Measurements from ENCODE around the gene SRR.

Gene SRR

DNA sequence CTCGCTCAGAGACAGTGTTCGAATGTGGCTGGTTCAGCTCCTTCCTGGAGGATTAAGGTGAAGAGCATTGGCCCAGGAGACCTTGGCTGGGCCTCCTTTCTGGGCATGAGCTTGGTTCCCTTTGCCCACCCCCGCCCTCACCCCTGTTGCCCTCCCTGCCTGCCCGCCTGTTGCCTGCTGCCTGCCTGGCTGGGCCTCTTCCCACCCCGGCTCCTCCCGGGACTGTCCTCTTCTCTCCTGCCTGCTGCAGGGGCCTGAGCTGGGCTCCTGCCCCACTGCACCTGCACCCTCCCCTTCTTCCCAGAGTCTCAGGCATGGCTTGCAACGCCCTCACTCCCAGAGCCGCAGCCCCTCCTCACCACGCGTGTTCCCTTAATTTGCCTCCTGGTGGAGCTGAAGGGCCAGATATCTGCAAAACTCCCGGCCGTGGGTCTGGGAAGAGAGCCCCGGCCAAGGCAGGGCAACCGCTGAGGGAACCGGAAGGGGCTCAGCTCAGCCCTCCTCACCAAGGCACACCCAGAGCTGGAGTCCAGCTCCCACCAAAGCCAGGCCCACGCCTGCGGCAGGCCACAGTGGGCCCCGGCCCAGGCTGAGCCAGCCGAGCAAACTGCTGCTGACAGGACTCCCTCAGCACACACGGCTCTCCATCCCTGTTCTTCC, 65.9 kb downstream of the SRR start:
- TF ChIP-seq, protein P1, sequence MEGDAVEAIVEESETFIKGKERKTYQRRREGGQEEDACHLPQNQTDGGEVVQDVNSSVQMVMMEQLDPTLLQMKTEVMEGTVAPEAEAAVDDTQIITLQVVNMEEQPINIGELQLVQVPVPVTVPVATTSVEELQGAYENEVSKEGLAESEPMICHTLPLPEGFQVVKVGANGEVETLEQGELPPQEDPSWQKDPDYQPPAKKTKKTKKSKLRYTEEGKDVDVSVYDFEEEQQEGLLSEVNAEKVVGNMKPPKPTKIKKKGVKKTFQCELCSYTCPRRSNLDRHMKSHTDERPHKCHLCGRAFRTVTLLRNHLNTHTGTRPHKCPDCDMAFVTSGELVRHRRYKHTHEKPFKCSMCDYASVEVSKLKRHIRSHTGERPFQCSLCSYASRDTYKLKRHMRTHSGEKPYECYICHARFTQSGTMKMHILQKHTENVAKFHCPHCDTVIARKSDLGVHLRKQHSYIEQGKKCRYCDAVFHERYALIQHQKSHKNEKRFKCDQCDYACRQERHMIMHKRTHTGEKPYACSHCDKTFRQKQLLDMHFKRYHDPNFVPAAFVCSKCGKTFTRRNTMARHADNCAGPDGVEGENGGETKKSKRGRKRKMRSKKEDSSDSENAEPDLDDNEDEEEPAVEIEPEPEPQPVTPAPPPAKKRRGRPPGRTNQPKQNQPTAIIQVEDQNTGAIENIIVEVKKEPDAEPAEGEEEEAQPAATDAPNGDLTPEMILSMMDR (IDR thresholded peaks at IDR 0.05; ENCODE audit: control insufficient read depth, extremely low read depth, insufficient read depth) = no peak
- no peak for DNase-seq (ENCODE audit: low read depth)
- H3K4me3 ChIP-seq (ENCODE audit: low read depth, low read length) = no peak overlapping the region

DNA sequence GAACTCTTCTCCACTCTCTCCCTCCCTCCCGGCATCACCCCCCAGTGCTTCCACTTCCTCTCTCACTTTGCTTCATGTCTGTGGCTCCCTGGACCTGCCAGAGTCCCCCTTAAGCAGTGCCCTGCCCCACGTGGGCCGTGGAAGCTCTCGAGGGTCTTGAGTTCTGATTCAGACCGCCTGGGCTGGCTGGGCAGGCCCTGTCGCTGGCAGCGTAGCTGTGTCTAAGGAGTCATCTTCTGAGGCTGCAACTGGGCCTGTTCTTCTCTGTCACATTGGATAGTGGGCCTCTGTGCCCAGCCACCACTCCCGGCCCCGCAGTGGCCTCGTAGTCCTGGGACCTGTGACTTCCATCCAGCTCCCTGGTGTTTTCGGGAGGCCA, 66.5 kb downstream of the SRR start:
- no peak for DNase-seq (ENCODE audit: low read depth)
- TF ChIP-seq, protein P1 (IDR thresholded peaks at IDR 0.05; ENCODE audit: control insufficient read depth, extremely low read depth, insufficient read depth) = no peak
- no peak overlapping the region for H3K4me3 ChIP-seq (ENCODE audit: low read depth, low read length)

DNA sequence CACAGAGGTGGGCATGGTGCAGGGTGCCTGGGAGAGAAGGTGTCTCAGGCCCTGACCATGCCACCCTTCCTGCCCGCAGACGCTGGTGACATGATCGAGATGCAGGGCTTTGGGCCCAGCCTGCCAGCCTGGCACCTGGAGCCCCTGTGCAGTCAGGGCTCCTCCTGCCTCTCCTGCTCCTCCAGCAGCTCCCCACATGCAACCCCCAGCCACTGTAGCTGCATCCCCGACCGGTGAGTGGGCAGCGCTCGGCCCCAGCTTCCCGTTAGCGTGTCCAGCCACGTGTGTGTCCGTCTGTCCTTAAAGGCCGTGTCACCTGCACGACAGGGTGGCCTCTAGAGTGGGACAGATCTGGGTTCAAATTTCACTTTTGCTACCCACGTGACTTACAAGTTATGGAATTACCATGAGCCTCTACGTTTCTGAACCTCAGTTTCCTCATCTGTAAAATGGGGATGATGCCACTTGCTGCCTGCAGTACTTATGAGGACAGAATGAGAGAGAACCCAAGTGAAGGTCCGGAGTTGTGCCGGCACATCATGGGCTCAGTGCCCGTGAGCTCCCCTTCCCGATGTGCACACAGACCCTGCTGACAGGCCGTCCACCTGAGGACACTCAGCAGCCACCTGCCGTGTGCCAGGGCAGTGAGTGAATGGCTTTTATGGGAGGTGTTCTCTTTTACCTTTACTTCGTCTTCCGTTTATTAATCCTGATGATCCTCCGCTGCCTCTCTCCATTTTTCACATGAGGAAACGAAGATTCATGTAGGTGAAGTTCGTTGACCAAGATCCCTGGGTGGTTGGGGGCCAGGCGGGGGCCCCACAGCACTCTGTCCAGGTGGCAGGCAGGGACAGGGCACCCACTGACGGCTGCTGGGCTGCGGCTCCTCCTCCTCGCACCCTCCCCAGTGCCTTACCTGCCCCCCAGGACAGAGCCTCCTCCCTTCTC, 67.7 kb downstream of the SRR start:
- DNase-seq (ENCODE audit: low read depth) = no peak
- H3K4me3 ChIP-seq (ENCODE audit: low read depth, low read length) = no peak overlapping the region
- TF ChIP-seq, protein P1 (IDR thresholded peaks at IDR 0.05; ENCODE audit: control insufficient read depth, extremely low read depth, insufficient read depth) = no peak

DNA sequence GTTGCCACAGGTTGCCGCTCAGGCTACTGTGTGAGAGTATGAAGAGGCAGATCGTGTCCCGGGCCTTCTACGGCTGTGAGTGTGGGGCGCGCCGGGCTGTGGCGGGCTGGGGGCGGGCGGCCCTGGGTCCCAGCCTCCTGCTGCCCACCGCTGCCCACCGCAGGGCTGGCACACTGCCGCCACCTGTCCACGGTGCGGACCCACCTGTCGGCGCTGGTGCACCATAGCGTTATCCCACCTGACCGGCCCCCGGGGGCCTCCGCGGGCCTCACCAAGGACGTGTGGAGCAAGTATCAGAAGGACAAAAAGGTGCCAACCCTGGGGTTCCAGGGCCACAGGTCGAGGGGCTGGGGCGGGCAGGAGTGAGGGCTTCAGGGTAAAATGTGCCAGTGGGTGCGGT, 68.4 kb downstream of the SRR start:
- TF ChIP-seq, protein P1 (IDR thresholded peaks at IDR 0.05; ENCODE audit: control insufficient read depth, extremely low read depth, insufficient read depth) = no peak
- no peak for DNase-seq (ENCODE audit: low read depth)
- H3K4me3 ChIP-seq (ENCODE audit: low read depth, low read length) = no peak overlapping the region

DNA sequence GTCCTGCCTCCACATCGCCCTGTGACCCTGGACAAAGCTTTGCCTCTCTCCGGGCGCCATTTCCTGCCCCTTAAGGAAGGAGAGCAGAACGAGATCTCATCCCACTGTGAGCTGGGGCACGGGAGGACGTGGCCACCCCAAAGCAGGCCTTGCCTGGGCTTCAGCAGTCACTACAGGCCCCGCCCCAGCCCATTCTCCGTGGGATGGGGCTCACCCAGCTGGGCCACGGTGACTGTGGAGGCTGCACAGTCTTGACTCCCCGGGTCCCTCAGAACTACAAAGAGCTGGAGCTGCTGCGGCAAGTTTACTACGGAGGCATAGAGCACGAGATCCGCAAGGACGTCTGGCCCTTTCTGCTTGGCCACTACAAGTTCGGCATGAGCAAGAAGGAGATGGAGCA, 68.9 kb downstream of the SRR start:
- TF ChIP-seq, protein P1 (IDR thresholded peaks at IDR 0.05; ENCODE audit: control insufficient read depth, extremely low read depth, insufficient read depth) = no peak
- no peak overlapping the region for H3K4me3 ChIP-seq (ENCODE audit: low read depth, low read length)
- no peak for DNase-seq (ENCODE audit: low read depth)

DNA sequence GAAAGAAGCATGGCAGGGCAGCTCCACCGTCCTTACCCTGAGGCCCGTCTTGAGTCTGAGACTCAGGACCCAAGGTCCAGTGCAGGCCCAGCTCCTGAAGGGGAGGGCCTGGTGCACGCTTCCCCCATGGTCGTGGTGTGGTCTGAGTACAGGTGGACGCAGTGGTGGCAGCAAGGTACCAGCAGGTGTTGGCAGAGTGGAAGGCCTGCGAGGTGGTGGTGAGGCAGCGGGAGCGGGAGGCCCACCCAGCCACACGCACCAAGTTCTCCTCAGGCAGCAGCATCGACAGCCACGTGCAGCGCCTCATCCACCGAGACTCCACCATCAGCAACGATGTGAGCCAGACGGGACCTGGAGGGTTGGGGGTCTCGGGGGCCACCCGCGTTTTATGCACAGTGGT, 69.4 kb downstream of the SRR start:
- TF ChIP-seq, protein P1 (IDR thresholded peaks at IDR 0.05; ENCODE audit: control insufficient read depth, extremely low read depth, insufficient read depth) = no peak
- no peak for DNase-seq (ENCODE audit: low read depth)
- no peak overlapping the region for H3K4me3 ChIP-seq (ENCODE audit: low read depth, low read length)

Measured in LNCaP clone FGC (cell line).